GM18505 (cell line): ENCODE measurements around the gene SETD1B.

Experiments
- ATAC-seq: cut with Tn5 transposase; IDR thresholded peaks from one replicate; pipeline ENCODE4 v1.9.1; 2021; ENCODE audit not compliant: unreplicated experiment
- POLR2A ChIP-seq: IDR thresholded peaks from 4 replicates; pipeline ENCODE4 v1.6.1; 2011; ENCODE audit warnings: borderline replicate concordance; ENCODE audit not compliant: insufficient read depth, insufficient read length; ENCODE audit errors: extremely low read depth

Gene SETD1B

GRCh38 chr12:121773011-121773777, 30.6 kb upstream of the SETD1B start:
- peak; percentile 66 for ATAC-seq

GRCh38 chr12:121774968-121775474, 28.8 kb upstream of the SETD1B start:
- TF ChIP-seq POLR2A, result no peak
- ATAC-seq, result no peak

More at GRCh38 chr12:121773011-121773777, 30.6 kb upstream of the SETD1B start:
- TF ChIP-seq POLR2A, result no peak

- TF ChIP-seq POLR2A, result no peak
- ATAC-seq, result no peak
Measured at GRCh38 chr12:121775501-121775900, 28.3 kb upstream of the SETD1B start.

GRCh38 chr12:121776190-121777098, 27.4 kb upstream of the SETD1B start:
- no peak for TF ChIP-seq POLR2A
- ATAC-seq, result no peak

- no peak for ATAC-seq
- TF ChIP-seq POLR2A, result peak; percentile 24
Measured at GRCh38 chr12:121778567-121779421, 25.0 kb upstream of the SETD1B start.

- ATAC-seq, result no peak
- TF ChIP-seq POLR2A, result no peak
Measured at GRCh38 chr12:121779422-121779895, 24.4 kb upstream of the SETD1B start.

GRCh38 chr12:121780429-121780828, 23.4 kb upstream of the SETD1B start:
- no peak for ATAC-seq
- no peak for TF ChIP-seq POLR2A

GRCh38 chr12:121781484-121781997, 22.3 kb upstream of the SETD1B start:
- ATAC-seq, result peak; percentile 13
- TF ChIP-seq POLR2A, result peak; percentile 4

- ATAC-seq, result peak; percentile 45
- TF ChIP-seq POLR2A, result no peak
Measured at GRCh38 chr12:121781998-121782979, 21.5 kb upstream of the SETD1B start.

- no peak for ATAC-seq
- TF ChIP-seq POLR2A, result no peak
Measured at GRCh38 chr12:121783766-121784165, 20.0 kb upstream of the SETD1B start.

- TF ChIP-seq POLR2A, result no peak
- no peak for ATAC-seq
Measured at GRCh38 chr12:121784460-121784859, 19.3 kb upstream of the SETD1B start.
